MCF 10A (cell line): ENCODE measurements around the gene FKBP11. TPM values are rescaled to one million over a fixed set of nuclear protein-coding genes. Genes with fewer than 3 reads are reported as not detected.

Experiments used
- BruUV-seq: library from RNA; stranded (reverse); fragments of 400-500 nt; replicated peaks from 2 replicates; lab custom pipeline; 2021; lab: Mats Ljungman, UMichigan
- CTCF ChIA-PET: fragments of 300-600 bp; sonication (Branson Sonifier 250); formaldehyde crosslinking; extraction: SDS; loops from one replicate; lab custom pipeline; 2021; ENCODE audit warnings: antibody characterized with exemption, inconsistent platforms; lab: Yijun Ruan, JAX
- POLR2A ChIA-PET: fragments of 300-600, 350-650 bp; sonication (Branson Sonifier 250); formaldehyde crosslinking; extraction: SDS; loops from one replicate; lab custom pipeline; 2020; ENCODE audit warnings: antibody characterized with exemption, inconsistent platforms; lab: Yijun Ruan, JAX
- DNase-seq: peaks from one replicate; pipeline ENCODE4 v3.0.0-alpha.2; 2018; ENCODE audit not compliant: unreplicated experiment
- H3K27ac Mint-ChIP-seq: one replicate; pipeline ENCODE4 v1.8.0; 2022; ENCODE audit warnings: mild to moderate bottlenecking, low read depth, mixed read lengths; ENCODE audit not compliant: unreplicated experiment
- H3K27me3 Mint-ChIP-seq: one replicate; pipeline ENCODE4 v1.8.0; 2022; ENCODE audit warnings: mixed read lengths; ENCODE audit not compliant: insufficient read depth, unreplicated experiment
- H3K36me3 Mint-ChIP-seq: one replicate; pipeline ENCODE4 v1.8.0; 2022; ENCODE audit warnings: mild to moderate bottlenecking, moderate library complexity, mixed read lengths; ENCODE audit not compliant: insufficient read depth, unreplicated experiment
- H3K4me1 Mint-ChIP-seq: one replicate; pipeline ENCODE4 v1.8.0; 2022; ENCODE audit warnings: mixed read lengths; ENCODE audit not compliant: insufficient read depth, unreplicated experiment
- H3K4me3 Mint-ChIP-seq: one replicate; pipeline ENCODE4 v1.8.0; 2022; ENCODE audit warnings: mild to moderate bottlenecking, moderate library complexity, mixed read lengths; ENCODE audit not compliant: unreplicated experiment
- H3K9me3 Mint-ChIP-seq: one replicate; pipeline ENCODE4 v1.8.0; 2022; ENCODE audit warnings: mixed read lengths; ENCODE audit not compliant: unreplicated experiment
- CTCF ChIP-seq: fragments of 200-600 bp; IDR thresholded peaks from one replicate; pipeline ENCODE4 v1.8.0; 2022; ENCODE audit warnings: antibody characterized with exemption, mild to moderate bottlenecking; ENCODE audit not compliant: unreplicated experiment
- intact Hi-C: fragments of 100-400 bp; cut with micrococcal nuclease; formaldehyde crosslinking; loops from 2 replicates; pipeline ENCODE4 v1.14.1; 2022
- total RNA-seq: library from RNA; stranded (reverse); gene quantifications from 2 replicates; pipeline ENCODE4 v1.2.3, GENCODE V29; 2022

FKBP11 gene
- total RNA-seq, 1 experiment from 2014 or later = 11.0 TPM

- intact Hi-C loops = no loop called here
- Mint-ChIP-seq H3K27ac (no peak overlapping the region), H3K9me3 (no peaks in the 10 kb centered on the region), H3K27me3 (no peaks in the 10 kb centered on the region), H3K4me3 (peak overlapping the region; percentile 61), H3K4me1 (no peaks in the 10 kb centered on the region), H3K36me3 (peaks cover 1% of the 10 kb centered on the region)
- ChIA-PET POLR2A (no interaction called here), CTCF (interaction anchor here (0.5 to 3.2 kb wide), 6 partner anchors 14 to 665 kb away, joined by 3 to 19 read pairs (median 4); no protein-coding TSS in a partner anchor)
- peak; percentile 23 for TF ChIP-seq CTCF
- no TSS peak for BruUV-seq
- DNase-seq = peak; percentile 59
Measured at GRCh38 chr12:48903982-48904411, 21.3 kb downstream of the FKBP11 start.

- H3K27ac Mint-ChIP-seq = no peak overlapping the region
- no peak for TF ChIP-seq CTCF
- ChIA-PET POLR2A (no interaction called here), CTCF (interaction anchor here (0.5 to 3.2 kb wide), 10 partner anchors 9 to 578 kb away, joined by 3 to 20 read pairs (median 4); partner anchors contain the start of gene DDX23)
- peaks cover 5% of the 10 kb centered on the region for H3K27me3 Mint-ChIP-seq
- no peaks in the 10 kb centered on the region for H3K4me1 Mint-ChIP-seq
- intact Hi-C loops = no loop called here
- no TSS peak for BruUV-seq
- H3K4me3 Mint-ChIP-seq = peak overlapping the region; percentile 61
- H3K36me3 Mint-ChIP-seq = no peaks in the 10 kb centered on the region
- H3K9me3 Mint-ChIP-seq = no peaks in the 10 kb centered on the region
- no peak for DNase-seq
Measured at GRCh38 chr12:48903363-48903981, 21.8 kb downstream of the FKBP11 start.

GRCh38 chr12:48901278-48901677 lies 24.0 kb downstream of the FKBP11 start:
- H3K27ac Mint-ChIP-seq = no peak overlapping the region
- H3K9me3 Mint-ChIP-seq = no peaks in the 10 kb centered on the region
- DNase-seq = no peak
- POLR2A ChIA-PET = no interaction called here
- BruUV-seq = no TSS peak
- CTCF ChIA-PET = interaction anchor here (0.6 to 3.1 kb wide), 5 partner anchors 11 to 214 kb away, joined by 3 to 21 read pairs (median 6); partner anchors contain the start of gene DDX23
- no peak overlapping the region for H3K4me3 Mint-ChIP-seq
- H3K27me3 Mint-ChIP-seq = peaks cover 10% of the 10 kb centered on the region
- TF ChIP-seq CTCF = no peak
- intact Hi-C loops = no loop called here
- no peaks in the 10 kb centered on the region for H3K4me1 Mint-ChIP-seq
- H3K36me3 Mint-ChIP-seq = no peaks in the 10 kb centered on the region

GRCh38 chr12:48899651-48900050 lies 25.6 kb downstream of the FKBP11 start:
- H3K4me1 Mint-ChIP-seq = no peaks in the 10 kb centered on the region
- CTCF ChIA-PET = interaction anchor here (0.8 to 3.1 kb wide), 4 partner anchors 9 to 88 kb away, joined by 4 to 21 read pairs (median 8); no protein-coding TSS in a partner anchor
- intact Hi-C loops = loop anchor here (10.0 kb wide), 1 partner anchor 95 kb away; the partner anchor contains the start of gene DDN
- TF ChIP-seq CTCF = no peak
- no peaks in the 10 kb centered on the region for H3K36me3 Mint-ChIP-seq
- no peaks in the 10 kb centered on the region for H3K9me3 Mint-ChIP-seq
- H3K27me3 Mint-ChIP-seq = peaks cover 10% of the 10 kb centered on the region
- no peak for DNase-seq
- no peak overlapping the region for H3K27ac Mint-ChIP-seq
- POLR2A ChIA-PET = no interaction called here
- no TSS peak for BruUV-seq
- H3K4me3 Mint-ChIP-seq = no peak overlapping the region
